HepG2 (cell line): ENCODE data around the gene ELP1. TPM values are rescaled to one million over a fixed set of nuclear protein-coding genes. Genes with fewer than 3 reads are reported as not detected.

Source experiments
- AGO2 ChIP-seq: fragments of 200-400 bp; formaldehyde crosslinking; optimal IDR thresholded peaks from 2 replicates; pipeline ENCODE3; 2017; ENCODE audit warnings: mild to moderate bottlenecking, low read depth, low read length, moderate library complexity
- ASH2L ChIP-seq: fragments of 300-600, 200-600 bp; sonication (generic); IDR thresholded peaks from 2 replicates; pipeline ENCODE4 v1.7.0; 2017; ENCODE audit warnings: low read depth, mild to moderate bottlenecking, moderate library complexity, mixed read lengths, low read length; ENCODE audit not compliant: insufficient read length
- GABPB1 ChIP-seq: IDR thresholded peaks from 2 replicates; pipeline ENCODE4 v1.6.1; 2016; ENCODE audit warnings: mild to moderate bottlenecking, missing genetic modification reagents, moderate library complexity, missing compliant biosample characterization
- GRHL1 ChIP-seq: sonication (generic); formaldehyde crosslinking; conservative IDR thresholded peaks from 2 replicates; pipeline ENCODE4 v1.8.0; 2022; ENCODE audit warnings: missing genetic modification reagents
- MLLT10 ChIP-seq: sonication (generic); formaldehyde crosslinking; IDR thresholded peaks from 2 replicates; pipeline ENCODE4 v1.4.0; 2020; ENCODE audit warnings: missing genetic modification reagents
- MTA1 ChIP-seq: sonication (generic); formaldehyde crosslinking; IDR thresholded peaks from 2 replicates; pipeline ENCODE4 v1.4.0; 2020; ENCODE audit warnings: missing genetic modification reagents, mild to moderate bottlenecking, borderline replicate concordance
- RBM39 ChIP-seq: fragments of 200-400 bp; formaldehyde crosslinking; IDR thresholded peaks from one replicate; pipeline ENCODE4 v1.6.1; 2018; ENCODE audit warnings: antibody characterized with exemption, mild to moderate bottlenecking, low read depth, low read length; ENCODE audit not compliant: poor library complexity, severe bottlenecking
- RERE ChIP-seq: IDR thresholded peaks from 2 replicates; pipeline ENCODE4 v1.6.1; 2016; ENCODE audit warnings: low read depth, missing genetic modification reagents, missing compliant biosample characterization
- SMC3 ChIP-seq: IDR thresholded peaks from 2 replicates; pipeline ENCODE4 v1.6.1; 2011; ENCODE audit warnings: low read length, improper control_type of control experiment
- TEAD2 ChIP-seq: sonication (generic); formaldehyde crosslinking; IDR thresholded peaks from 2 replicates; pipeline ENCODE4 v1.9.0; 2021; ENCODE audit warnings: missing genetic modification reagents
- ZBTB38 ChIP-seq: sonication (generic); formaldehyde crosslinking; IDR thresholded peaks from 2 replicates; pipeline ENCODE4 v1.5.1; 2020; ENCODE audit warnings: mild to moderate bottlenecking, missing genetic modification reagents
- ZNF251 ChIP-seq: sonication (generic); formaldehyde crosslinking; IDR thresholded peaks from 2 replicates; pipeline ENCODE4 v1.9.0; 2021; ENCODE audit warnings: mild to moderate bottlenecking, missing genetic modification reagents
- ZNF432 ChIP-seq: sonication (generic); formaldehyde crosslinking; IDR thresholded peaks from 2 replicates; pipeline ENCODE4 v1.5.0; 2020; ENCODE audit warnings: missing genetic modification reagents, mild to moderate bottlenecking, borderline replicate concordance
- ZNF441 ChIP-seq: sonication (generic); formaldehyde crosslinking; IDR thresholded peaks from 2 replicates; pipeline ENCODE4 v1.7.0; 2021; ENCODE audit warnings: missing genetic modification reagents, borderline replicate concordance
- ZNF468 ChIP-seq: sonication (generic); formaldehyde crosslinking; IDR thresholded peaks from 2 replicates; pipeline ENCODE4 v1.8.0; 2022; ENCODE audit warnings: mild to moderate bottlenecking, moderate library complexity, missing genetic modification reagents
- ZNF484 ChIP-seq: sonication (generic); formaldehyde crosslinking; IDR thresholded peaks from 2 replicates; pipeline ENCODE4 v1.5.1; 2020; ENCODE audit warnings: mild to moderate bottlenecking, low read depth, missing genetic modification reagents, borderline replicate concordance
- ZNF687 ChIP-seq: sonication (generic); formaldehyde crosslinking; IDR thresholded peaks from 2 replicates; pipeline ENCODE4 v1.5.1; 2020; ENCODE audit warnings: mild to moderate bottlenecking, missing genetic modification reagents, moderate library complexity
- ZSCAN25 ChIP-seq: sonication (generic); formaldehyde crosslinking; IDR thresholded peaks from 2 replicates; pipeline ENCODE4 v1.8.0; 2022; ENCODE audit warnings: mild to moderate bottlenecking, missing genetic modification reagents
- polyA plus RNA-seq, 8 experiments: library from polyadenylated mRNA; depleted of rRNA in 3 of 8; stranded (reverse) in 7 of 8; unstranded in 1 of 8; fragments of >200 nt; fragmentation: Illumina TruSeq in 4 of 8; extraction: Trizol in 4 of 8; gene quantifications; 2 replicates each; pipeline versions ENCODE4 v1.2.1 to v1.2.3, GENCODE V29; 2011 to 2016; ENCODE audit warnings: low read depth in 4 of 8, missing spikeins in 1 of 8, mixed read lengths in 1 of 8; ENCODE audit not compliant: insufficient read depth in 1 of 8
- total RNA-seq, 5 experiments: library from RNA; depleted of rRNA; stranded (reverse); fragments of >200 nt; fragmentation: Illumina TruSeq; extraction: Trizol; gene quantifications; 2 replicates each; pipeline ENCODE4 v1.2.3, GENCODE V29; 2016; ENCODE audit warnings: low read depth in 1 of 5

ELP1 gene
- total and polyA plus RNA-seq, 2 of the 13 experiments (the other 11 are each of a cell fraction or from before 2014, with no cell fraction given) = 157 to 275 TPM

GRCh38 chr9:108869092-108869725 lies 64.7 kb downstream of the ELP1 start (continued):
- no peak for TF ChIP-seq TEAD2 (CRISPR knock-in tag)
- peak; percentile 44 for TF ChIP-seq AGO2
- TF ChIP-seq ZBTB38 (CRISPR knock-in tag) = 0 out of 2 replicates have a peak, but pooled peaks have one; percentile 27
- no peak for TF ChIP-seq ZNF484 (CRISPR knock-in tag)
- TF ChIP-seq GRHL1 (CRISPR knock-in tag) = no peak
- TF ChIP-seq MLLT10 (CRISPR knock-in tag) = no peak
- TF ChIP-seq GABPB1 (CRISPR knock-in tag) = no peak
- TF ChIP-seq SMC3 = no peak
- no peak for TF ChIP-seq RBM39
- peak; percentile 15 for TF ChIP-seq ASH2L
- TF ChIP-seq ZNF468 (CRISPR knock-in tag) = no peak
- TF ChIP-seq ZNF251 (CRISPR knock-in tag) = no peak
- TF ChIP-seq MTA1 (CRISPR knock-in tag) = no peak
- peak; percentile 67; the same call in 1 of the 2 replicates for TF ChIP-seq ZSCAN25
- peak; percentile 33; the same call in 1 of the 2 replicates for TF ChIP-seq ZNF687 (CRISPR knock-in tag)
- peak; percentile 69; the same call in 1 of the 2 replicates for TF ChIP-seq RERE (CRISPR knock-in tag)
- no peak for TF ChIP-seq ZNF432 (CRISPR knock-in tag)
- peak; percentile 89; the same call in 1 of the 2 replicates for TF ChIP-seq ZNF441 (CRISPR knock-in tag)
